GM21447 (cell line): Measurements from ENCODE around the gene PRKAG2.

Experiments used
- ATAC-seq: cut with Tn5 transposase; IDR thresholded peaks from one replicate; pipeline ENCODE4 v1.9.1; 2021; ENCODE audit not compliant: unreplicated experiment

PRKAG2 gene

DNA sequence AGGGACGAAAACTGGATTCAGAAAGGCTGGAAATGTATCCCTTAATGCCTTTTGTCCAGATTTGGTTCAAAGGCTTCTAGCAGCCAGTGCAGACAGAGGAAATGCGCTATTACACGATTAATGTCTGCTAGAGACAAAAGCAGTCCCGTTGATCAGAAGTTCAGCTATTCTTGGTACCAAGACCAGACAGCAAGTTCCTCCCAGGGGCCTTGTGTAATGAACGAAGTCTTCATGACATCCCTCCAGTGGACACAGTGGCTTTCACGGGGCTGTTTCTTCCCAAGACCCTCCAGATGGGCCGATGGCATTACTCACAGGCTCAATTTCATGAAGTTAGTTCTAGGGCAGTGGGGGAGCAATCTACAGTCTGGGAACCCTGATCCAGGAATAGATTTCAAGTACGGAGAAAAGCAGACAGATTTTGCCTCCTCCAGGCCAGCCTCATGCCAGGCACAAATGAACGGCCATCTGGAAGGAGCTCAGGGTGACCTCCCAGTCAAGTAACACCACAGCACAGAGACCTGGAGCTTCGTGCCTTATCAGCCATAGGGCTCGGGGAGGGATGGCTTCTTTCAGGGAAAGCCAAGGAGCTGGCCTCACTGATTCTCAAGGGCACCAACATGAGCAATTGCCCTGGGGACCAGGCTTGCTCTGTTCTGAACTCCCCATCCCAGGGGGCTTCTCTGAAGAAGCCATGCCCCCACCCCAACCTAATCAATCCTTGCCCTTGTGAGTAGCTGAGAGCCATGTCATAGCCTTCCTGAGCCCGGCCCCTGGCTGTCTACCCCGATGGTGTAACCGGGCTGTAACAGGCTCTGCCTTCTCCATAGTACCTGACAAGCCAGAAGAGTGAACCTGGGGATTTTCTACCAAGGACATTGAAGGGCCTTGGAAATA is 101.1 kb downstream of the PRKAG2 start:
- no peak for ATAC-seq

DNA sequence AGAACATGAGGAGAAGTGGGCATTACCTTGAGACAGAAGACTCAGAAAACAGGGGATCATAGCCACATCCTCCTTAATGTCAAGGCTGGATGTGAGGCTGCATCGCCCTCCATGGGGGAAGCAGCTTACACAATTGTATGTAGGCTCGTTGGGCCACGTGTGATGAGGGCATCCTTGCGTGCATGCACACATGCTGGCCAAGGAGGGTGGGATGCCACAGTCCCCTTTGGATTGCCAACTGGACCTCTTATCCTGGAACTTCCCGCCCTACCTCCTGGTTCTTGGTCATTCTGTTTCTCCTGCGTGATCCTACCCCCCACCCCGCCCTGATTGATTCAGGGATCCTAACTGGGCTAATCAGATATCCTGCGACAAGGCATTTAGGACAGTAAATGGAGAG is 102.0 kb downstream of the PRKAG2 start:
- ATAC-seq = no peak

DNA sequence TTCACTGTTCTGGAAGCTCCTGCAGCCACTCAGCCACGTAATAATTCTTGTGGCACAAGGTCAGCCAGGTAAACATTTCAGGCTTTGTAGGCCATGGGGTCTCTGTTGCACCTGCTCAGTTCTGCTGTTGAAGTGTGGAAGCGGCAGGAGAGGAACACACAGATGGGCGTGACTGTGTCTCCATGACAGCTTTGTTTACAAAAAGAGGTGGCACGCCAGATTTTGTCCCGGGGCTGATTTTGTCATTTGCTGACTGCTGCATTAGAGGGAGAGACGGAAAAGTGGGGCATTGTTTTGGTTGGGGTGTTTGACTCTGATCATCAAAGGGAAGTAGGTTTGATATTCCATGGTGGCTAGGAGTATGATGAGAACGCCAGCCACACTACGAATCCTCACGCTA is 103.1 kb downstream of the PRKAG2 start:
- no peak for ATAC-seq

DNA sequence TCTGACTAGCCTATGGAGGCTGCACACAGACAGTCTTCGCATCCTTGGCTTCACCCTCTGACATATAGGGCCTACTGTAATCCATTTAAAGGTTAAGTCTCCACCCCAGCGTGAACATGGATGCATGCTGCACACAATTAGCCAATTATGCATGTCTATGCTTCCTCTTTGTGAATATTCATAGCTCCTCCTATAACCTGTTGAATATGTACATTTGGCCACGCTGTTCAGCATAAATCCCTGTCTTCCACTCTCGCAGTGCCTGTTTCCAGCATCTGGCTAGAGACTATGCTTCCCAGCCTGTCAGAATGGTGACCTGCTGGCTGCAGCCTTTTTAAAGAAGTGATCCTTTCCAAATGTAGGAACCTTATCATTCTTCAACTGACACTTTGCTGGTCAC is 106.7 kb downstream of the PRKAG2 start:
- no peak for ATAC-seq

DNA sequence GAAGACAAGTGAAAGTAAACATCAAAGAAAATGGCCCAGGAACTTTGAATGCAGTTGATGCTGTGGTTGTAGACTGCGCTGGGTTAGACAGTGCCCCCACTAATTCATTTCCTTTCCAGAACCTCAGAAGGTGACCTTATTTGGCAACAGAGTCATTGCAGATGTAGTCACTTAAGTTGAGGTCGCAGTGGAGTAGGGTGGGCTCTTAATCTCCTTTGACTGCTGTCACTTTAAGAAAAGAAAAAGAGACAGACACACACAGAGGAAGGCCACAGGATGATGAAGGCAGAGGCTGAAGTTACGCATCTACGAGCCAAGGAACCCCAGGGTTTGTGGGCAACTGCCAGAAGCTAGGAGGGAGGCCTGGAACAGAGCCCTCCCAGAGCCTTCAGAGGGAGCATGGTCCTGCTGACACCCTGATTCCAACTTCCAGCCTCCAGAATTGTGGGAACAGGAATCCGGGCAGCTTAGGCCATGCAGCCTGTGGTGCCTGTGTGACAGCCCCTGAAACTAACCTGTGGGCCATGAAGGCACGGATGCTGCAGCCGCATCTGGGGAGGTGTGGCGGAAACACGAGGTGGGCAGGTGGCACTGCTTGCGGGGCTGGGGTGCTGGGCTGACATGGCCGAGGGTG is 107.6 kb downstream of the PRKAG2 start:
- ATAC-seq = no peak

DNA sequence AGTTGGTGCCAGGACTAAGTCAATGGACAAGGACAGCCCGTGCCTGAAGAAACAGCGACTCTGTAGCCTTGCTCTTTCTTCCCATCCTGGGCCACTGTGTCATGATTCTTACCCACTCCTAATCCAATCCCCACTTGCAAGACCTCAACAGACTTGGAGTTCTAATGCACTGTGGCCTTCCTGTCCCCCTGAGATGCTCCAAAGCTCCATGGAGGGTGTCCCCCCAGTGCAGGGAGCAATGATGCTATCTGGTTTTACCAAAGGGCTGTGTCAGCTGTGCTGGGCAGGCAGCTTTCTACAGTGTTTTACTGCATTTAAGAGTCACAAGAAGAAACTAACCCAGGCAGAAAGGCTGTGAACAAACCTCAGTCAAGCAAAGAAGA is 108.1 kb downstream of the PRKAG2 start:
- no peak for ATAC-seq

DNA sequence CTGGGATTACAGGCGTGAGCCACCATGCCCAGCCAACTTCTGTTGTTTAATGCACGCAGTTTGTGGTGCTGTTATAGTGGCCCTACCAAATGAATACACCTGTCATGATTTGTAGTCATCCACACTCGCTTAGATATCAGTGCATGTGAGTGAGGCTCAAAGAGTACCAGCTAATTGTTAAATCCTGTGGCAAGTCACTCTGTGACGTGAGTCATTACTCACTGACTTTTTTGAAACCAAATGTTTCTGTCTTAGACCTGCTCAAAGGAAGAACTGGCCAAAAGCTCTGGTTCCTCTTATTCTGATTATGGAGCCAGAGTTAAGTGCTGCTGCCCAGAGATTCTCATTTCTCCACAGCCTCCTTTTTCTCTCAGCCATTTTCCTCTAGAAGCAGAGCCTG is 109.4 kb downstream of the PRKAG2 start:
- ATAC-seq = no peak

DNA sequence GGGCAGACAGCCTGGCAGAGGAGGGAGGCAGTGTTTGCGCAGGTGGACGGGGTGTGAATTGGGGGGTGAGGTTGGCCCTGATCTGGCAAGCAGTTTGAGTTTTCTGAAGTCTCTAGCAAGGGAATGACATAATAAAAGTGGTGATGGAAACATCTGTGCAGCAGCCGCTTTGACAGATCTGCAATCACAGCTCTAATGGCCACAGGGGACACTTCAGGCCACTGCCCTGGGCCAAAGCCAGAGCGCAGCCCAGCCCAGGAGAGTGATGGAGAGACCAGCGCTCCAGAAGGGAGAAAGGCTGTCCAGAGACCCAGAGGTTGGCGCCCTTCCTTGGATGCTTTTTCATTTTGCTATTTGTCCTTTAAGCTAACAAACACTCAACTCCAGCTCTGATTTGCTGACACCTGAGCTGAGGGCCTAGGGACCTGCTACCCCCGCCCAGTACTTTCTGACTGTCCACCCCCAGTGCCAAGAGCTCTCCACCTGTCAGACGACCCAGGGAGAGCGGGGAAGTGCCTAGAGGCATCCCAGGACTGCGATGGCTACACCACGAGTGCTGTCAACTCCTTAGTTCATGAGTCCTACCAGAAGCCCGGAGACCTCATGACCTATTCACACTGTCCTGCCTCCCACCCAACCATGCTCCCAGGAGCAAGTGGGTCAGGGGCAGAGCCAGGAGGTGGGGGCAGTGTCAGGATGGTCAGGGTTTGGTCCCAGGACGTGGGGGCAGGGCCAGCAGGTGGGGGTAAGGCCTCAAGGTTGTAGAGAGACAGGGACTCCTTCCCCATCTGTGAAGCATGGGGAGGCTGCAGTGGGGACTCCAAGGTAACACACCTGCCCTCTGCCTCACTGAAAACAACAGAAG is 112.6 kb downstream of the PRKAG2 start:
- no peak for ATAC-seq

DNA sequence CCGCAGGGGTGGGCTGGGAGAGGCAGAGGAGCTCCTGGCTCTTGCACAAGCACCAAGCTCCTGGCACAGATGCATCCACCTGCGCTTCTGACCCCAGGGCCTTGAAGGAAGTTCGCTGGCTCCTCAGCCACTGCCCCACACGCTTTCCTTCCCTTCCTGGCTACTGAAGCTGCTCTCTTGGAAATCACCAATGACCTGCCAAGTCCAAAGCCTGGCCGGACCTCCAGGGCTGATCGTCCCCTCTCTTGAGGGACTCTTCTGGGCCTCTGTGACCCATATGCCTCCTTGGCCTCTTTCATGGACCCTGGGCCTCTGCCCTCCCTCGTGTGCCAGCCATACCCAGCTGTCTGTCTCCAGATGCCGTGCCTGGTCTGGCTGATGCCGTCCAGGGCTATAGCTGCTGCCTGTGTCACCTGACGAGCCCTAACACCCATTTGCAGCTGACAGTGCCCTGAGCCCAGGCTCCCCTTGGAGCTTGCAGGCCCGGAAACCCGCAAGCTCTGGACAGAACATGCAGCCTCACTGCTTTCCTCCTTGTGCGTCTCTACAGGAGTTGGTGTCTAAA is 113.4 kb downstream of the PRKAG2 start:
- ATAC-seq = no peak

DNA sequence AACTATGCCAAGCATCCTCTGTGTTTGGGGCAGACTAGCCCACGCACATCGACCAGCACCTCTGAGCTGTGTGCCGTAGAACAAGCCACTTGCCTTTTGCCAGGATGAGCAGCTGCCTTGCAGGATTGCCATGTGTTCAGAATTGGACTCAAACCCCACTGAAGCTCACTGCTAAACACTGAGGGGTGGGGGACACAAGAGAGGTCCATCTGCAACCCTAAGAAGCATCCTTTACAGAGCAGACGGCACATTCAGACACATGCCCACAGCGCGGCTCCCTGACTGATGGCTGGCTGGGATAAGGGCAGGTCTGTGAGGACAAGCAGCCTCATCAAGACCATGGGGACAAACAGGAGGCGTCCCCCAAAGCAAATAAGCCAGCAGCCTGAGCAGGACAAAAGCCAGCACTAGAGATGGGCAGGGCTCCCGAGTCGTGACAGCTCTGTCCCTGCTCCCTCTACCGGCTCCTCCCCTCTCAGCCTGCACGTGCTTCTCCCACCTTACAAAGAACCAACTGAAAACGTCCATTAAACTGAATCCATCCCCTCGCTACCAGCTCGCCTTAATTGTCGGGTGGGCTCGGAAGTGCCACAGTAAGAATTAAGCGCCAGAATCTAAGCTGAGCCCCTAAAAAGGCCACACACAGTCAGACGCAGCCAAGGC is 114.2 kb downstream of the PRKAG2 start:
- ATAC-seq = no peak

DNA sequence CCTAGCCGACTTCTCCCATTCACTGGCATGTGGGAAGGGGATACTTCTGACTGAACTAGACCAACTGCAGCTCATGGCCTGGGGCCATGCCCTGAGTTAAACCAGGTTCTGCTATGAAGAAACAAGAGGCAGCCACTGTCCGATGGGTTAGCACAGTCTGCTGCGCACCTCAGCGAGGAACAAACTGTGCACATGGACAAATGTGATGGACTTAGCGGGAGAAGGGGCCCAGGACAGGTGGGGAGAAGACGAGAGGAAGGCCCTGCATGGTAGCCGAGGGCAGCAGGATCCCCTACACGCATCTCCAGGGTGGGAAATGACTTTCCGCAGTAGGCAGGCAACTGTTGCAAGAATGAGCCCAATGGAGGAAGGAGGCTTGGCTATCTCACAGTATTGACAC is 115.0 kb downstream of the PRKAG2 start:
- ATAC-seq = no peak

DNA sequence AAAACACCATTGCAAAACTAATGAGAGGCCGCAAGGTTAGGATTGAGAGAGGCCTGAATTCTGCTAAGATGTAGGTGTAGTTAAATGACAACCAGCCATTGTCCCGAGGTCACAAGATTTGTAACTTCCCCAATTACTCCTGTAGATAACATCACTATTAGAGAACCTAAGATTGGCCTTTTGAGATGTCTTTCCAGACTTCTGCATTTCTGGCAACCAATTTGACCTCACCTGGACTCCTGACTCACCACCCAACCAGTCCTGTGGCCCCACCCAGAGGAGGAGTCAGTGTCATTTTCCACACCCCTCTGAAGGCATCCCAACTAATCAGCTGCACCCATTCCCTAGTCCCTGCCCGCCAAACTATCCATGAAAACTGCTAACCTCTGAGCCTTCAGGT is 115.7 kb downstream of the PRKAG2 start:
- ATAC-seq = no peak

DNA sequence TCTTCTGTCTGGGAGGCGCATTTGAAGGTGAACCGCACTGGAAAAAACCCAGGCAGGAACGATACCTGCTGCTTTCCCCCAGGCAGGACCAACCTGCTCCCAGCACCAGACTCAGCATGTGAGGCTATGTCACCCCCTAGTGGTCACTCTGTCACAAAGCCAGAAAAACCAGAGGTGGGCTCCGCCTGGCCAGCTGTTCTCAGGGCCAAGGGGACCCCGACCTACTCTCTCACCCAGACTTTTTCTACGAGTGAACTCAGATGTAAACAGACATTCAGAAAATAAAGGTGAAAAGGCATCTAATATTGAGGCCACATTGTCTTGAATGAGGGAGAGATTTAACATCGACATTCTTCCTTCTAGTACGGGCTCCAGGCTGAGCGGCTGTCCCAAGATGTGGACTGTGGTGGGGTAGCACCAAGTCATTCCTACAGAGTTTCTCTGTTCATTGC is 117.3 kb downstream of the PRKAG2 start:
- peak; percentile 61 for ATAC-seq

DNA sequence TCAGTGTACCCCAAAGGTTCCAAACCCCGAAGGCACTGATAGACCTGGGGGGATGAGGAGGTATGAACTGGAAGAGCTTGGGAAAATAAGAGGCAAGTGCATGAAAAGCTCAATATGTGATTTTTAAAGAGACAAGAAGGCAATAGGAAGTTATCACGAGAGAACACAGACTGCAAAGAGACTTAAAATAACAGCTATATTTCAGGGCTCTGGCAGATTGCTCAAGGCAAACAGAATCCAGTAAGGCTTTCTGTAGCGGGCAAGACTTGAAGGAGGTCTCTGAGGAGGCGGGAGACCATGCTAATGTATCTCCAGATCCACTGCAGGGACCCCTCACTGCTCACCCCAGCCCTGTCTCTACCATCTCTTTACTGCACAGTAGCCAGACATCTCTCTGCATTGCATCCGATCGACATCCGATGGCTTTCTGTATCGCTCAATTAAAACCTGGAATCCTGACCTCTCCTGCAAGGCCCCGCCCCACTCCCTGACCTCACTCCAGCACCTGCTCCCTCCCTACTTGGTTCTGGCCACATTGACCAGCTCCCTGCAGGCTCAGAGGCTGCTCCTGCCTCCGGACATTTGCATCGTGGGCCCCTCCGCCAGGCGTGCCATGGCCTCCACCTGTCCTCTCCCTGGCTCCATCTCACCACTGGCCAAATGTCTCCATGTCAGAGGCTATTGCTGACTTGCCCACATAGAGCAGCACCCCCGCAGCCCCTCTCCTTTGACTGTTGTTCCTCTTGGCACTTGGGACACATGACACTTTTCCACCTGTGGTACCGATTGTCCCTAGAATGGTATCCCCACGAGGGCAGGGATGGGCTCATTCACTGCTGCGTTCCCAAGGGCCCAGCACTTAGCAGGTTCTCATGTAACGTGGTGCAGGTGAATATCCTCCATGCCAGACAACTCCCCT is 118.0 kb downstream of the PRKAG2 start:
- ATAC-seq = no peak

DNA sequence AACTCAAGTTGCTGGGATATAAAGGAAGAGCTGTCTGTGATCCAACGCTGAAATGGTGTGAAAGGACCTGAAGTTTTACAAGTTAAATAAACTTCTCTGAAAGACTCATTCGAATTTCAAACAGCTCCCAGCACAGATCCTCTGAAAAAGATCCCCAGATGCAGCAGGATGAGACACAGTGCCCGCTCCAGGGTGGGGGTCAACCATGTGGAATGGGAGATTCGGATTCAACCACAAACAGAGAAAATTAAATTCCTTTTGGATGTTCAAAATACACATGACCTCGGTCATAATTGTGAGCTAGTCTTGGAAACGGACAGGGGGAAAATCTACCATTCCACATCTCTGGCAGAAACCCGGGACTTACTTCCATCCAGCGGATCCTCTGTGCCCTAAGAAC is 119.6 kb downstream of the PRKAG2 start:
- no peak for ATAC-seq

DNA sequence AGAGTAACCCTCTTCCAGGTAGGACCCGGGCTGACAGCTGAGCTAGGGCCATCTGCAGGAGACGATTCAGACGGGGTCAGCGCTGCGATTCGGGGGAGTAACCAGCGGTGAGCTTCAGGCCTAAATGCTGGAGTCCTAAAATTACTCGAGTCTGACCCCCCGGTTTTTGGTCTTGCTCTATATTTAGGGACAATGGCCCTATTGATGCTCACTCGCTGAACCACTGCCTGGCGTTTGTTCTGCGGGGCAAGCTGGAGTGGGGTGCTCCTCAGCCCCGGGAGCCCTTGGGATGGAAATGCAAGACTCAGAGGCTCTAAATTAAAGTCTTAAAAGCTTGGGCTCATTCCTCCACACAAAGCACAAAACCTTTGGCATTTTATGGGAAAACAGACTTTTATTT is 120.0 kb downstream of the PRKAG2 start:
- ATAC-seq = no peak

DNA sequence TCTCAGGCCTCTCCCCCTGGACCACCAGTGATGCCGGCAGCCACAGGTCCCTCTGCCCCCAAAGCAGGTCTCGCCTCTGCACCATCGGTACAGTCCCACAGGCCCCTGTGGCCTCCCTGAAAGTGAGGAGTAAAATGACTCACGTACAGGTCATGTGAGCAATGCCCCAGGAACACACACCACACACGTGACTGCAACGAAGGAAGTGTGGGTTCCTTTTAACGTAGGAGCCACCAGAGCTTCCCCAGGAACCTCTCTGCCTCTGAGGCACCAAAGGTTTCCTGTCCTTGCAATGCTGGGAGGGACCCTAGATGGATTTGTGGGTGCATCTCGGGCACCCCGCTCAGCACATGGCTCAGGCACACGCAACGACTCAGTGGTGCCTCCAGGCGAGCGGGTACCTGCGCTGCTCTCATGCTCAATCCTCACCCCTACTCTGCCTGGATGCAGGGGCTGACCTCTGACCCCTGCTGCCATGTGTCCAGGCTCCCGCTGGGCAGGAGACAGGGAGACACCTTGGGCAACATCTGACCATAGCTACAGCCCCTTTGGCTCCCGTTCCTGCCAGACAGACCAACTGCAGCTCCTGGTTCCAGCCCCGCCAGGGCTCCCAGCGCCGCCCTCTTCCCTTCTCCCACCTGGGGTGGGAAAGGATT is 120.7 kb downstream of the PRKAG2 start:
- ATAC-seq = no peak

DNA sequence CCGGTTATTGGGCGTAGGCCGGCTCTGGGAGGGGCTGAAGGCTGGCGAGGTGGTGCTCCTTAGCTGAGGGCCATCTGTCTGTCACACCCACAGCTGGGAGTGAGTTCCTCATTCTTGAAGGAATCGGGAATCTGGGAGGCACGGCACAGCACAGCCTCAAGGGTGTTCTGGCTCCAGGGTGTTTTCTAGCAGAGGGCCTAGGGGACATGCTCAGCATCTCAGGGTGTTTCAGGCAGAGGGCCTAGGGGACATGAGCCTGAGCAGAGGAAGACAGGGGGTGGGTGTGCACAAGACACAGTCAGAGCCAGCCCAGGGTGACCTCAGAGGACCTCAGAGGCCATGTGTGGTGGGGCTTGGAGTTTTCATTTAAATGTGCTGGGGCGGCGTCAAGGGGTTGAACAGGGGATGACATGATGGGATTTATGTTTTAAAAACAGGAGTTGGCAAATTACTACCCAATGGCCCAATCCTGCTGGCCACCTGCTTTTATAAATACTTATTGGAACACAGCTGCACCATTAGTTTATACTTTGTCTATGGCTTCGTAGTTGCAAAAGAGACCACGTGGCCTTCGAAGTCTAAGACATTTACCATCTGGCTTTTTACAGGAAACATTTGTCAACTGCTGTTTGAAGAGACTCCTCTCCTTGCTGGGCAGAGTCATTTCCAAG is 121.6 kb downstream of the PRKAG2 start:
- no peak for ATAC-seq

DNA sequence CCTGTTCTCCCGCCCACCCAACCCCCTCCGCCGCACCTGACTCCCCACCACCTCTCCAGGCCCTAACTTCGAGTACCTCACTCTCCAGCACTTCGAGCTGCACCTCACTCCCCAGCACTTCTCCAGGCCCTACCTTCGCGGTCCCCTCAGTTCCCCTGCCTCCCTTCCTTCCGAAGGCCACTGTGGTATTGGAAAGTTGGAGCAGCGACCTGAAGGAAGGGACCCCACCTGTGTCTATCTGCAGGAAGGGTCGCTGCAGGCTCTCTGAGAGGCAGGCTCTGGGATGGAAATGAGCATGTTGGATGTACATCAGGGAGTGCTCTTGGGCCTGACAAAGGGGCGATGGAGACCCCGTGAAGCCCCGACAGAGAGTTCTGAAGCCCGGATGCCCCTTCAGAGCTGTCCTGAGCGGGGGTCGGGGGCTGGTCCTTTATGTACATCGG is 122.2 kb downstream of the PRKAG2 start:
- ATAC-seq = no peak
